ENCODE measurements around the gene TMBIM4. TPM values are rescaled to one million over a fixed set of nuclear protein-coding genes. Genes with fewer than 3 reads are reported as not detected.

TMBIM4 gene
- total RNA-seq, 2 donors from 2014 or later, result 114 to 161 TPM

DNA sequence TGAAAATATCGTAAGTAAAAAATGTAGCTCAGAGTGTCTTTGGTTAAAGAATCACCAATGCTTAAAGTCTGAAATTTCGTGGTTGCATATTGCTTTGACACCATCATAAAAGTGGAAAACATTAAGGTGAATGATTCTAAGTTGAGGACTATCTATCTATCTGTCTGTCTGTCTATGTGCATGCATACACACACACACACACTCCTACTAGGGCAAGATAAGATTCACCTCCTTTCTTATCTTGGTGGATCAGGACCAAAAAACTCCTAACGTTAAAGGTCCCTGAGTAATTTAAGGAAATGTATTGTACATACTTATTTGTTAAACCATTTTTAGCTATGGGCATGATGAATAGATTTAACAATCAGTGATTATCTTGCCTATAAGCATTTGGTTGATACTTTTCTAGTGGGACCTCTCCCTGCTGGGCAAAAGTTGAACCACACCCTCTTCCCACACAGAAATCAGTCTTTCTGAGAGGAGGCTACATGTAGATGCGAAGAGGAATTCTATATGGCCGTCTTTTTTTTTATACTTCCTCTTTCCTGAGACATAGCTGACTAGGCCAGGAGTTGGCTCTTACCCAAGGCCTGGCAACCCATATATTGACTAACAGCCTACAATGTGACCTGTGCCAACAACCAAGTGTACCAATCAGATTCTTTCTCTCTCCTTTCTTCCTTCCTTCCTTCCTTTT is 19.9 kb downstream of the TMBIM4 start:
- H3K27ac ChIP-seq, result no peak overlapping the region
- ATAC-seq (ENCODE audit: insufficient number of reproducible peaks, low FRiP score, low read depth), result no peak
- peaks cover 6 to 18% of the 10 kb centered on the region in 2 donors for H3K4me1 ChIP-seq (ENCODE audit: control insufficient read depth in 1 of 2, low read depth in 2 of 2)
- no peaks in the 10 kb centered on the region for H3K9me3 ChIP-seq
- TF ChIP-seq, protein P1, sequence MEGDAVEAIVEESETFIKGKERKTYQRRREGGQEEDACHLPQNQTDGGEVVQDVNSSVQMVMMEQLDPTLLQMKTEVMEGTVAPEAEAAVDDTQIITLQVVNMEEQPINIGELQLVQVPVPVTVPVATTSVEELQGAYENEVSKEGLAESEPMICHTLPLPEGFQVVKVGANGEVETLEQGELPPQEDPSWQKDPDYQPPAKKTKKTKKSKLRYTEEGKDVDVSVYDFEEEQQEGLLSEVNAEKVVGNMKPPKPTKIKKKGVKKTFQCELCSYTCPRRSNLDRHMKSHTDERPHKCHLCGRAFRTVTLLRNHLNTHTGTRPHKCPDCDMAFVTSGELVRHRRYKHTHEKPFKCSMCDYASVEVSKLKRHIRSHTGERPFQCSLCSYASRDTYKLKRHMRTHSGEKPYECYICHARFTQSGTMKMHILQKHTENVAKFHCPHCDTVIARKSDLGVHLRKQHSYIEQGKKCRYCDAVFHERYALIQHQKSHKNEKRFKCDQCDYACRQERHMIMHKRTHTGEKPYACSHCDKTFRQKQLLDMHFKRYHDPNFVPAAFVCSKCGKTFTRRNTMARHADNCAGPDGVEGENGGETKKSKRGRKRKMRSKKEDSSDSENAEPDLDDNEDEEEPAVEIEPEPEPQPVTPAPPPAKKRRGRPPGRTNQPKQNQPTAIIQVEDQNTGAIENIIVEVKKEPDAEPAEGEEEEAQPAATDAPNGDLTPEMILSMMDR (IDR thresholded peaks at IDR 0.05), result peak; percentile 21
- DNase-seq (ENCODE audit: low spot score), result no peak
- no peaks in the 10 kb centered on the region for H3K27me3 ChIP-seq (replicated peaks; ENCODE audit: insufficient read depth)
- no peak overlapping the region for H3K4me3 ChIP-seq
- peaks cover 10% of the 10 kb centered on the region for H3K36me3 ChIP-seq

DNA sequence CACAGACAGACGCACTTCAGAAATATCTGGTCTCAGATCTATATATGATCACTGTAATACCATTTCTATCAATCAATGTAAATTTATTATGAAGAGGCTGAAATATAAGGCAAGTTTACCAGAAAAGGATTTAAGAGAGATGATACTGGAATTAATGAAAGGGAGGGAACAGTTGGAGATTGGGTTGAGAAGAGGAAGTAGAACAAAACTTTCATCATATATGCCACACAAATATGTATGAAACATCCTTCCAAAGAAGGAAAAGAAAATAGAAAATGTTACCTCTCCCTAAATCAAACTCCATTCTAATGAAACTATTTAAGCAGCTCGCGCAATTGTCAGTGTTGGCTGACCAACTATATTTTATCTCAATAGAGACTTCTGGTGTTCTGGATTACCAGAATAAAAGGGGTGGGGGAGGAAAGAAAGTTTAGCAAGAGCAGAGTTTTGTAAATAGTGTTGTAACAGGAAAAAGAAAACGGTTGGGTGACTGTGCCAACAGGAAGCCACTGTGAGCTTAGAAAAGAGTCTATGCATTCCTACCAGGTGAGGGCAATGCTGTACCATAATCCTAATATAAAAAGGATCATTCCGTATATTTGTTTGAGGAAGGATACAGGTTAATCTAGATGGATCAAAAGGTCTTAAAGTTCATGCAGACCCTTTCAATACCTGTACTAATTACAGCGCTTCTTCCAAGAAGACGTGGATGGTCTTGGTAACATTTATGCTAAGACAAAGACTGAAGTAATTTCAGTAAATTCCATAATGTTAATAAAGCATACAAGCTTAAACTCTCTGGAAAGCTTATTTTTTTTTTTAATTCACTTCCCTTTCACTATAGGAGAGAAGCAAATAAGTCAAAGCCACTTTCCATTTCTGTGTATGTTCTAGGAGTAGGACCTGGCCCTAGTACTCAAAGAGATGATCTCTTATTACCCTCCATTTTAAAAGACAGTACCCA is 24.7 kb downstream of the TMBIM4 start:
- no peak for DNase-seq (ENCODE audit: low spot score)
- peaks cover 0 to 13% of the 10 kb centered on the region in 2 donors for H3K4me1 ChIP-seq (ENCODE audit: control insufficient read depth in 1 of 2, low read depth in 2 of 2)
- ATAC-seq (ENCODE audit: insufficient number of reproducible peaks, low FRiP score, low read depth), result peak; percentile 87
- H3K27ac ChIP-seq, result peak overlapping the region; percentile 2 to 15
- H3K27me3 ChIP-seq (replicated peaks; ENCODE audit: insufficient read depth), result no peaks in the 10 kb centered on the region
- H3K4me3 ChIP-seq, result no peak overlapping the region
- H3K9me3 ChIP-seq, result peaks cover 12% of the 10 kb centered on the region
- H3K36me3 ChIP-seq, result peaks cover 4% of the 10 kb centered on the region
- TF ChIP-seq, protein P1 (IDR thresholded peaks at IDR 0.05), result peak; percentile 44

DNA sequence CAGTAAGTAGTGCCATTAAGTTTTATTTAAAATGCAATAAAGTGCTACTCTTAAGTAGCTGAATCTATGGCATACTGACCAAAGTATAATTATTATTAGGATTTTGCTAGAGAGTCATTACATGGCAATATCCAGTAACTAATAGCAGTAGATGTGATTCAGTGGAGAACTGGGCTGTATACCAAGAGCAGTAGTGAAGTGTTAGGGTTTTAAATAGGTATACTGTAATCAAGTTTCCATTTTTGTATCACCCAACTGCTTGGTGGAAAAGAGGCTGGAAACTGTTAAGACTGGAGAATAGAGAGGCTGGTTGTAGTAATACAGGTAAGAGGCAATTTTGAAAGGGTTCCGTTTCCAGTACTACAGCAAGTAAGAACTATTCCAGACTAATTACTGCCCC is 25.9 kb downstream of the TMBIM4 start:
- peaks cover 12% of the 10 kb centered on the region for H3K9me3 ChIP-seq
- no peak overlapping the region for H3K4me3 ChIP-seq
- H3K4me1 ChIP-seq (ENCODE audit: control insufficient read depth in 1 of 2, low read depth in 2 of 2), result peaks cover 0 to 13% of the 10 kb centered on the region in 2 donors
- peaks cover 9% of the 10 kb centered on the region for H3K36me3 ChIP-seq
- no peak for ATAC-seq (ENCODE audit: insufficient number of reproducible peaks, low FRiP score, low read depth)
- no peak for DNase-seq (ENCODE audit: low spot score)
- H3K27ac ChIP-seq, result no peak overlapping the region
- TF ChIP-seq, protein P1 (IDR thresholded peaks at IDR 0.05), result no peak
- H3K27me3 ChIP-seq (replicated peaks; ENCODE audit: insufficient read depth), result no peaks in the 10 kb centered on the region

DNA sequence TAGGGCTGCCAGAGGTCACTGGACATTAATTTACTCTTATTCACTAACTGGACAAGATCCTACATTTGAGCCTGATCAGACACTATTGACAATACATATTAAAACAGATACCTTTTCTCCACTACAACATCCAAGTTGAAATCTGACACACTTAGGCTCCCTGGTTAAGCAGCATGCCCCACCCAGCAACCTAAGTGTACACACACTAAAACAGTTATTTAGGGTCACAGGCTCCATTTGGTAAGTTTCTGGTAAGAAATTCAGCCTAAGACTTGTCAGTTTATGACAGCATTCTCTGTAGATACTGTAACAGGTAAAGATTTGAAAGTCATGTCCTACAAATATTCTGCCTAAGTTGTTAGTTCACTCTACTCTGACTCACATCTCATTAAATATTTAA is 27.0 kb downstream of the TMBIM4 start:
- TF ChIP-seq, protein P1 (IDR thresholded peaks at IDR 0.05), result no peak
- ATAC-seq (ENCODE audit: insufficient number of reproducible peaks, low FRiP score, low read depth) (no peak), DNase-seq (ENCODE audit: low spot score) (no peak)
- Histone ChIP-seq H3K4me1 (ENCODE audit: control insufficient read depth in 1 of 2, low read depth in 2 of 2) (peaks cover 0 to 13% of the 10 kb centered on the region in 2 donors), H3K27me3 (replicated peaks; ENCODE audit: insufficient read depth) (no peaks in the 10 kb centered on the region), H3K4me3 (no peak overlapping the region), H3K9me3 (peaks cover 12% of the 10 kb centered on the region), H3K36me3 (peaks cover 9% of the 10 kb centered on the region), H3K27ac (no peak overlapping the region)

DNA sequence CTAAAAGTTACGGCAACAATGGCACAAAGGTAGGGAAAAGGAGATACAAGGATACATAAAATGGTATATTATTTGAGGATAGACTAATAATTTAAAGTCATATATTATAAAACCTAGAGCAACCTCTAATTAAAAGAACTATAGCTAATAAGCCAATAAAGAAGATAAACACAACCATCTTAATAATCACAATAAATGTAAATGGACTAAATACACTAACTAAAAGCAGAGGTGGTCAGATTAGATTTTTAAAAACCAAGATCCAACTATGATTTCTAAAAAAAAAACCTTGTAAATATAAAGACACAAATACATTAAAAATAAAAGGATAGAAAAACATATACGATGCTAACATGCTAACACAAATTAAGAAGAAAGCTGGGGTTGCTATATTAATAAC is 28.5 kb downstream of the TMBIM4 start:
- Histone ChIP-seq H3K4me3 (no peak overlapping the region), H3K27me3 (replicated peaks; ENCODE audit: insufficient read depth) (no peaks in the 10 kb centered on the region), H3K27ac (no peak overlapping the region), H3K36me3 (peaks cover 19% of the 10 kb centered on the region), H3K4me1 (ENCODE audit: control insufficient read depth in 1 of 2, low read depth in 2 of 2) (peaks cover 0 to 13% of the 10 kb centered on the region in 2 donors), H3K9me3 (peaks cover 12% of the 10 kb centered on the region)
- TF ChIP-seq, protein P1 (IDR thresholded peaks at IDR 0.05), result no peak
- DNase-seq (ENCODE audit: low spot score), result no peak
- ATAC-seq (ENCODE audit: insufficient number of reproducible peaks, low FRiP score, low read depth), result no peak
